ENCODE measurements around the gene CENPA.
"Not testable (repeated sequence)": the region's sequence is repeated elsewhere in the genome, so short reads cannot be mapped to it uniquely, and the experiment has no call there.

CENPA gene

DNA sequence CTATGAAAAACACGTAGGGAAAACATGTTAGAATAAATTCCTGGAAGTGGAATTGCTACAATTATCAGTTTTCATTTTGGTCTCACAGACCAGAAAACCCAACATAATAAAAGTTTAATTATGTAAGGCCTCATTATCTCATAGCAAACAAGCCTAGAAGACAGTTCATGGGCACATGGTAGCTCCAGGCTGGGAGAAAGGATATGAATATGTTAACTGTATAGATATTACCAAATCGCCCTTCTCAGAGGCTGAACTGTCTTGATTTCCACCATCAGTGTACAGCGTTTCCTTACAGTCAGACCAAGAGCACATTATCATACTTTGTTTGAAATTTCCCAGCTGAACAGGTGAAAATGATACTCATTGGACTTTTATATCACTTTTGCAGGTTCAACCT lies 38.9 kb upstream of the CENPA start:
- 93 to 100% methylated on average over 1 to 2 of the region's 3 CpGs for WGBS, 2 experiments (ENCODE audit: insufficient coverage in 2 of 2)
- no peaks in the 10 kb centered on the region for H3K36me3 ChIP-seq (ENCODE audit: control insufficient read depth, insufficient read depth, low read length)
- peaks cover 10% of the 10 kb centered on the region for H3K9me3 ChIP-seq (ENCODE audit: control insufficient read depth, low read length)
- peaks cover 13% of the 10 kb centered on the region for H3K4me1 ChIP-seq (ENCODE audit: control insufficient read depth, insufficient read depth, low read length, poor library complexity, severe bottlenecking)
- no peak overlapping the region for H3K4me3 ChIP-seq (ENCODE audit: extremely low read depth, insufficient read depth, low read length, poor library complexity, severe bottlenecking)
- no peak overlapping the region for H3K27ac ChIP-seq (ENCODE audit: low read depth, low read length, severe bottlenecking)

DNA sequence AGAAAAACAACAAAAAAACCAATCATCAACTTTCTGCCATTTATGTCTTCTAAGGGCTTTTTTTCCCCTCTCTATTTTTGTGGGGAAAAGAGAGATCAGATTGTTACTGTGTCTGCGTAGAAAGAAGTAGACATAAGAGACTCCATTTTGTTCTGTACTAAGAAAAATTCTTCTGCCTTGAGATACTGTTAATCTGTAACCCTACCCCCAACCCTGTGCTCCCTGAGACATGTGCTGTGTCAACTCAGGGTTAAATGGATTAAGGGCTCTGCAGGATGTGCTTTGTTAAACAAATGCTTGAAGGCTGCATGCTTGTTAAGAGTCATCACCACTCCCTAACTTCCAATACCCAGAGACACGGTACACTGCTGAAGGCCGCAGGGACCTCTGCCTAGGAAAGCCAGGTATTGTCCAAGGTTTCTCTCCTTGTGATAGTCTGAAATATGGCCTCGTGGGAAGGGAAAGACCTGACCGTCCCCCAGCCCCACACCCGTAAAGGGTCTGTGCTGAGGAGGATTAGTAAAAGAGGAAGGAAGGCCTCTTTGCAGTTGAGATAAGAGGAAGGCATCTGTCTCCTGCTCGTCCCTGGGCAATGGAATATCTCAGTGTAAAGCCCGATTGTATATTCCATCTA lies 36.0 kb upstream of the CENPA start:
- not testable (repeated sequence) for H3K36me3 ChIP-seq (ENCODE audit: control insufficient read depth, insufficient read depth, low read length); H3K4me3 ChIP-seq (ENCODE audit: extremely low read depth, insufficient read depth, low read length, poor library complexity, severe bottlenecking)
- 0% methylated on average over 2 of the region's 8 CpGs; no CpG with 5 or more reads in 1 of the 2 experiments for WGBS, 2 experiments (ENCODE audit: insufficient coverage in 2 of 2)
- H3K9me3 ChIP-seq (ENCODE audit: control insufficient read depth, low read length), result peaks cover 10% of the 10 kb centered on the region
- peaks cover 18% of the 10 kb centered on the region for H3K4me1 ChIP-seq (ENCODE audit: control insufficient read depth, insufficient read depth, low read length, poor library complexity, severe bottlenecking)
- H3K27ac ChIP-seq (ENCODE audit: low read depth, low read length, severe bottlenecking), result peak overlapping the region; percentile 91

DNA sequence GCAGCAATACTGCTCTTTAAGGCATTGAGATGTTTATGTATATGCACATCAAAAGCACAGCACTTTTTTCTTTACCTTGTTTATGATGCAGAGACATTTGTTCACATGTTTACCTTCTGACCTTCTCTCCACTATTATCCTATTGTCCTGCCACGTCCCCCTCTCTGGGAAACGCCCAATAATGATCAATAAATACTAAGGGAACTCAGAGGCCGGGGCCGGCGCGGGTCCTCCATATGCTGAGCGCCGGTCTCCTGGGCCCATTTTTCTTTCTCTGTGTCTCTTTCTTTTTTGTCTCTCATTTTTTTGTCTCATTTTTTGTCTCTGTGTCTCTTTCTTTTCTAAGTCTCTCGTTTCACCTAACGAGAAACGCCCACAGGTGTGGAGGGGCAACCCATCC lies 35.4 kb upstream of the CENPA start:
- H3K36me3 ChIP-seq (ENCODE audit: control insufficient read depth, insufficient read depth, low read length); H3K4me3 ChIP-seq (ENCODE audit: extremely low read depth, insufficient read depth, low read length, poor library complexity, severe bottlenecking): not testable (repeated sequence)
- WGBS, 2 experiments (ENCODE audit: insufficient coverage in 2 of 2), result 17 to 31% methylated on average over 8 to 9 of the region's 11 CpGs
- Histone ChIP-seq H3K27ac (ENCODE audit: low read depth, low read length, severe bottlenecking) (peak overlapping the region; percentile 91), H3K4me1 (ENCODE audit: control insufficient read depth, insufficient read depth, low read length, poor library complexity, severe bottlenecking) (peaks cover 20% of the 10 kb centered on the region), H3K9me3 (ENCODE audit: control insufficient read depth, low read length) (peaks cover 10% of the 10 kb centered on the region)

- WGBS, 2 experiments (ENCODE audit: insufficient coverage in 2 of 2), result 80 to 100% methylated on average over 1 of the region's 3 CpGs
- peaks cover 29% of the 10 kb centered on the region for H3K4me1 ChIP-seq (ENCODE audit: control insufficient read depth, insufficient read depth, low read length, poor library complexity, severe bottlenecking)
- H3K36me3 ChIP-seq (ENCODE audit: control insufficient read depth, insufficient read depth, low read length), result no peaks in the 10 kb centered on the region
- no peak overlapping the region for H3K4me3 ChIP-seq (ENCODE audit: extremely low read depth, insufficient read depth, low read length, poor library complexity, severe bottlenecking)
- no peak overlapping the region for H3K27ac ChIP-seq (ENCODE audit: low read depth, low read length, severe bottlenecking)
- peaks cover 10% of the 10 kb centered on the region for H3K9me3 ChIP-seq (ENCODE audit: control insufficient read depth, low read length)
Measured at GRCh38 chr2:26752656-26753055, 33.2 kb upstream of the CENPA start.

DNA sequence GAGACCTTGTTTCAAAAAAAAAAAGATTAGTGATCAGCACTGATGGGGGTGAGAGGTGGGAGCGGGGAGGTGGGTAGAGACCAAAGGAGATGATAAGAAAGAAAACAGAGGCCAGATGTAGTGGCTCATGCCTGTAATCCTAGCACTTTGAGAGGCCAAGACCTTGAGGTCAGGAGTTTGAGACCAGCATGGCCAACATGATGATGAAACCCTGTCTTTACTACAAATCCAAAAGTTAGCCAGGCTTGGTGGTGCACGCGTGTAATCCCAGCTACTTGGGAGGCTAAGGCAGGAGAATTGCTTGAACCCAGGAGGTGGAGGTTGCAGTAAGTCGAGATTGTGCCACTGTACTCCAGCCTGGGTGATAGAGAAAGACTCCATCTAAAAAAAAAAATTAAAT lies 31.3 kb upstream of the CENPA start:
- peaks cover 10% of the 10 kb centered on the region for H3K9me3 ChIP-seq (ENCODE audit: control insufficient read depth, low read length)
- WGBS, 2 experiments (ENCODE audit: insufficient coverage in 2 of 2), result 100% methylated on average over 1 of the region's 4 CpGs
- no peak overlapping the region for H3K27ac ChIP-seq (ENCODE audit: low read depth, low read length, severe bottlenecking)
- peaks cover 41% of the 10 kb centered on the region for H3K4me1 ChIP-seq (ENCODE audit: control insufficient read depth, insufficient read depth, low read length, poor library complexity, severe bottlenecking)
- H3K4me3 ChIP-seq (ENCODE audit: extremely low read depth, insufficient read depth, low read length, poor library complexity, severe bottlenecking), result no peak overlapping the region
- H3K36me3 ChIP-seq (ENCODE audit: control insufficient read depth, insufficient read depth, low read length), result no peaks in the 10 kb centered on the region

DNA sequence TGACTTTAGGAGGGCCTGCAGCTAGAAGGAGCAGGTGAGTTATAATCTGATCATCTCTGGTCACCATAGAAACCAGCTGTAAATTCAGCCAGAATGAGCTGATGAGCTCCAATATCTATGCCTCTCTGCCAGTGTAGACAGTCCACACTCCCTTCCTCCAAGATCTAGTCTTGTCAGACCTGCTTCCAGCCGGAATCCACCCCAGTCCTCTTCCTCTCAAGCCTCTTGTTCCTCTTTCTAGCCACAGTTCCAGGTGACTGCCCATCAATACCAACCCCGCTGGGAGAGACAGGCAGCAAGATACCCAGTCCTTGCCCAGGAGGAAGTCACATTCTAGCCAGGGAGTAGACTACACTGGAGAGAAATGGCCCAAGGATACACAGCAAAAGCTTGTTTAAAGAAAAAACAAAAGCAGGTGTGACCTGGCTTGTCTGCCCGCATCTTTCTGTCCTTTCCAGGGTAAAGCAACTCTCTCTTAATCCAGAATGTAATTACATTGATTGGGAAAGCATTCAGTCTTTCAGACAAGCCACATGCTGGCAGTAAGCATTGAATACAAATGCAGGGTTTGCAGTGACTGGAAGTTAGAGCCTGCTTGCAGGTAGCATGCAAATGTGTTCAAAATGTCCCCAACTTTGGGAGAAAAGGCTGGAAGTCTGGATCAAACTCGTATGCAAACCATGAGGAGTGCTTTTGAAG lies 30.7 kb upstream of the CENPA start:
- 69 to 71% methylated on average over 2 to 4 of the region's 4 CpGs for WGBS, 2 experiments (ENCODE audit: insufficient coverage in 2 of 2)
- peaks cover 39% of the 10 kb centered on the region for H3K4me1 ChIP-seq (ENCODE audit: control insufficient read depth, insufficient read depth, low read length, poor library complexity, severe bottlenecking)

DNA sequence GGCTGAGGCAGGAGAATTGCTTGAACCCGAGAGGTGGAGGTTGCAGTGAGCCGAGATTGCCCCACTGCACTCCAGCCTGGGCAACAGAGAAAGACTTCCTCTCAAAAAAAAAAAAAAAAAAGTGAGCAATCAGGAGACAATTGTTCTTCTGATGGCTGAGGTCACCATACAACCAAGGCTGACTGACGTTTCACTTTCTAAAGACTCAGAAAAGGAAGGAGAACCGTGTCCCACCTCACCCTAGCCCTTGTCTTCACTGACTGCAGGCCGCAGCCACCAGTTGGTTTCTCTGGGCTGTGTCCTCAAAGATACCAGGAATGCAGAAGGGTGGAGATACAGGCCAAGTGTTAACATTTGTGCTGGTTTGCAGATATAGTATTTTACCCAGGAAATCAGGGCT lies 29.5 kb upstream of the CENPA start:
- H3K9me3 ChIP-seq (ENCODE audit: control insufficient read depth, low read length), result peaks cover 7% of the 10 kb centered on the region
- 82 to 92% methylated on average over 3 to 4 of the region's 5 CpGs for WGBS, 2 experiments (ENCODE audit: insufficient coverage in 2 of 2)
- no peak overlapping the region for H3K4me3 ChIP-seq (ENCODE audit: extremely low read depth, insufficient read depth, low read length, poor library complexity, severe bottlenecking)
- peaks cover 30% of the 10 kb centered on the region for H3K4me1 ChIP-seq (ENCODE audit: control insufficient read depth, insufficient read depth, low read length, poor library complexity, severe bottlenecking)
- H3K27ac ChIP-seq (ENCODE audit: low read depth, low read length, severe bottlenecking), result peak overlapping the region; percentile 36
- no peaks in the 10 kb centered on the region for H3K36me3 ChIP-seq (ENCODE audit: control insufficient read depth, insufficient read depth, low read length)

More for the DNA sequence above, 30.7 kb upstream of the CENPA start:
- no peaks in the 10 kb centered on the region for H3K36me3 ChIP-seq (ENCODE audit: control insufficient read depth, insufficient read depth, low read length)
- H3K4me3 ChIP-seq (ENCODE audit: extremely low read depth, insufficient read depth, low read length, poor library complexity, severe bottlenecking), result no peak overlapping the region
- peaks cover 10% of the 10 kb centered on the region for H3K9me3 ChIP-seq (ENCODE audit: control insufficient read depth, low read length)
- H3K27ac ChIP-seq (ENCODE audit: low read depth, low read length, severe bottlenecking), result no peak overlapping the region

- Histone ChIP-seq H3K27ac (ENCODE audit: low read depth, low read length, severe bottlenecking) (peak overlapping the region; percentile 99), H3K9me3 (ENCODE audit: control insufficient read depth, low read length) (no peaks in the 10 kb centered on the region), H3K4me1 (ENCODE audit: control insufficient read depth, insufficient read depth, low read length, poor library complexity, severe bottlenecking) (peaks cover 27% of the 10 kb centered on the region), H3K4me3 (ENCODE audit: extremely low read depth, insufficient read depth, low read length, poor library complexity, severe bottlenecking) (no peak overlapping the region), H3K36me3 (ENCODE audit: control insufficient read depth, insufficient read depth, low read length) (no peaks in the 10 kb centered on the region)
- 46 to 59% methylated on average over 4 to 6 of the region's 6 CpGs for WGBS, 2 experiments (ENCODE audit: insufficient coverage in 2 of 2)
Measured at GRCh38 chr2:26757873-26758789, 27.7 kb upstream of the CENPA start.

DNA sequence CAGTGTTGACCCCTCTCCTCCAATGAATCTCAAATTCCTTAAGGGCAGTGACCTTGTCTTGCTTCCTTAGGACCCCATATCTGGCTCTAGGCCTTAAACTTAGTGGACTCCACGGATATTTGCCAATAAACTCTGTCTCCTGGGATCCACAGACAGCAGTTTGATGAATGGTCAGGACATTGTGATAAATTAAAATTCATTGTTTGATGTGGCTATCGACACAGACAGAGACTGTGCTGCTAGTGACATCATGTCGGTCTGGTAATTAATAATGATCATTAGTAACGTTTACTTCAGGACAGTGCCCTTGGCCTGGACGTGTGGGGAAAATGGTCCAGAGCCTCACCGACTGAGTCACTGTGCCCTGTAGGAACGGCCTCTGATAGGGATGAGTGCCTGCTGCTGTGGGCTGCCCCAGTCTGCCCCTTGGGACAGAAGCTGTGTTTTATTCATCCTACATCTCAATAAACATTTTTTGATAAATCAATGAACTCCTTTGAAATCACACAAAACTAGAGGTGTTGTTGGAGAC lies 27.0 kb upstream of the CENPA start:
- no peaks in the 10 kb centered on the region for H3K36me3 ChIP-seq (ENCODE audit: control insufficient read depth, insufficient read depth, low read length)
- H3K27ac ChIP-seq (ENCODE audit: low read depth, low read length, severe bottlenecking), result peak overlapping the region; percentile 99
- WGBS, 2 experiments (ENCODE audit: insufficient coverage in 2 of 2), result 88 to 93% methylated on average over 7 of the region's 7 CpGs
- H3K9me3 ChIP-seq (ENCODE audit: control insufficient read depth, low read length), result no peaks in the 10 kb centered on the region
- peaks cover 26% of the 10 kb centered on the region for H3K4me1 ChIP-seq (ENCODE audit: control insufficient read depth, insufficient read depth, low read length, poor library complexity, severe bottlenecking)
- H3K4me3 ChIP-seq (ENCODE audit: extremely low read depth, insufficient read depth, low read length, poor library complexity, severe bottlenecking), result no peak overlapping the region

DNA sequence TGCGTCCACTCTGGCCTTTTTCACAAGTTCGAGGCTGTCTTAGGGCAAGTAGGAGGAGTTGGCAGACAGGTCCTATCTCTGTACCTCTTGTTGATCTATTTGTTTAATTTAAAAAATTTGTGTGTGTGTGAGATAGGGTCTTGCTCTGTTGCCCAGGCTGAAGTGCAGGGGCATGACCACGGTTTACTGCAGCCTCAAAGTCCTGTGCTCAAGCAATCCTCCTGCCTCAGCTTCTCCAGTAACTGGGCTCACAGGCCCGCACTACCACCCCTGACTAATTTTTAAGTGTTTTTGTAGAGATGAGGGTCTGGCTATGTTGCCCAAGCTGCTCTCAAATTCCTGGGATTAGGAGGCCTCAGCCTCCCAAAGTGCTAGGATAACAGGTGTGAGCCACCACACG lies 26.0 kb upstream of the CENPA start:
- 100% methylated on average over 2 to 4 of the region's 5 CpGs for WGBS, 2 experiments (ENCODE audit: insufficient coverage in 2 of 2)
- no peaks in the 10 kb centered on the region for H3K36me3 ChIP-seq (ENCODE audit: control insufficient read depth, insufficient read depth, low read length)
- no peaks in the 10 kb centered on the region for H3K9me3 ChIP-seq (ENCODE audit: control insufficient read depth, low read length)
- peaks cover 26% of the 10 kb centered on the region for H3K4me1 ChIP-seq (ENCODE audit: control insufficient read depth, insufficient read depth, low read length, poor library complexity, severe bottlenecking)
- H3K4me3 ChIP-seq (ENCODE audit: extremely low read depth, insufficient read depth, low read length, poor library complexity, severe bottlenecking), result no peak overlapping the region
- no peak overlapping the region for H3K27ac ChIP-seq (ENCODE audit: low read depth, low read length, severe bottlenecking)
